Loucy (cell line): ENCODE data around the gene GLUD1.
"Not testable (repeated sequence)": the region's sequence is repeated elsewhere in the genome, so short reads cannot be mapped to it uniquely, and the experiment has no call there.

ENCODE experiments used
- CTCF ChIP-seq: fragments of 200-600 bp; sonication (generic); conservative IDR thresholded peaks from 2 replicates; pipeline ENCODE4 v1.5.1; 2014; ENCODE audit warnings: mild to moderate bottlenecking, antibody characterized with exemption, low read length
- EZH2phosphoT487 ChIP-seq: fragments of 200-600 bp; IDR thresholded peaks from 2 replicates; pipeline ENCODE4 v1.6.1; 2018; ENCODE audit warnings: antibody characterized with exemption, mild to moderate bottlenecking, moderate library complexity, borderline replicate concordance

GRCh38 chr10:87134440-87134839 is 39.8 kb upstream of the GLUD1 start:
- not testable (repeated sequence) for TF ChIP-seq EZH2phosphoT487, CTCF
